ENCODE measurements around the gene EPB41L4B.

The EPB41L4B gene

GRCh38 chr9:109238655-109239054 is 82.2 kb downstream of the EPB41L4B start:
- FAIRE-seq (no peak), DNase-seq (ENCODE audit: insufficient read length, low spot score) (no peak)
- TF ChIP-seq, protein P1, sequence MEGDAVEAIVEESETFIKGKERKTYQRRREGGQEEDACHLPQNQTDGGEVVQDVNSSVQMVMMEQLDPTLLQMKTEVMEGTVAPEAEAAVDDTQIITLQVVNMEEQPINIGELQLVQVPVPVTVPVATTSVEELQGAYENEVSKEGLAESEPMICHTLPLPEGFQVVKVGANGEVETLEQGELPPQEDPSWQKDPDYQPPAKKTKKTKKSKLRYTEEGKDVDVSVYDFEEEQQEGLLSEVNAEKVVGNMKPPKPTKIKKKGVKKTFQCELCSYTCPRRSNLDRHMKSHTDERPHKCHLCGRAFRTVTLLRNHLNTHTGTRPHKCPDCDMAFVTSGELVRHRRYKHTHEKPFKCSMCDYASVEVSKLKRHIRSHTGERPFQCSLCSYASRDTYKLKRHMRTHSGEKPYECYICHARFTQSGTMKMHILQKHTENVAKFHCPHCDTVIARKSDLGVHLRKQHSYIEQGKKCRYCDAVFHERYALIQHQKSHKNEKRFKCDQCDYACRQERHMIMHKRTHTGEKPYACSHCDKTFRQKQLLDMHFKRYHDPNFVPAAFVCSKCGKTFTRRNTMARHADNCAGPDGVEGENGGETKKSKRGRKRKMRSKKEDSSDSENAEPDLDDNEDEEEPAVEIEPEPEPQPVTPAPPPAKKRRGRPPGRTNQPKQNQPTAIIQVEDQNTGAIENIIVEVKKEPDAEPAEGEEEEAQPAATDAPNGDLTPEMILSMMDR (IDR thresholded peaks at IDR 0.05; ENCODE audit: insufficient read depth, missing control alignments), result no peak

GRCh38 chr9:109238125-109238524 is 82.7 kb downstream of the EPB41L4B start:
- no peak for DNase-seq (ENCODE audit: insufficient read length, low spot score)
- FAIRE-seq, result no peak
- TF ChIP-seq, protein P1 (IDR thresholded peaks at IDR 0.05; ENCODE audit: insufficient read depth, missing control alignments), result no peak

DNA sequence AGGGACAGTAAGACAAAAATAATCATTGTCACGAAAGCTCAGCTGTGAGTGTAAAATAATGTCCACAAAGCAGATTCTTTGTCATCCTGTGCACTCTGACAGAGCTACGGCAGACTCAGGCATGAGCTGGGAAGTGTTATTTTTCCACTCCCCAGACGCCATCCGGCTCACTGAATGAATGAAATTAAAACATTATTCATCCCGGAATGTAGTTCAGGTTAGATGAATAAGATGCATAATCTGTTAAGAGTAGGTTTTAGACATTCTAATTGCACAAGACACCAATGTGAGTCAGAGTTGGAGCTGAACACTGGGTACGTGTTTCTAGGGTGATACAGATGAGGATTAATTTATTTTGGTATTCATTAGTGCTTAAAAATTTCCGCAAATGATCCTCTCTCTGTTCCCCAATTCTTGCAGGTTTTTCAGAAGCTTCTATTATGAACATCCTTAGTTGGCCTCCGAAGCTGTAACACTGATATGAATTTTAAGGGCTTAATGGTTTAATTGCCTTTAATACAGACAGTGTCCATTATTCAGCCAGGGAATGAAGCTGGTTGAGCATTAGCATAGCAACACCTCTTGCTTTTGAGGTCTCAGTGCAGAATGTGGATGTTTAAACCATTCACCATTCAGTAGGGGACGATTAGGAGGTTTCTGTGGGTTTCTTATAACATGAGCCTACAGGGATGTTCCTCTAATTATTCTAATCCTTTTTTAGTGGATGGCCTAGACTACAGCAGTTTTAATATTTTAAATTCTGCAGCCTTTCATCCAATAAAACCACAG is 88.2 kb downstream of the EPB41L4B start:
- FAIRE-seq, result no peak
- no peak for DNase-seq (ENCODE audit: insufficient read length, low spot score)
- TF ChIP-seq, protein P1 (IDR thresholded peaks at IDR 0.05; ENCODE audit: insufficient read depth, missing control alignments), result no peak

GRCh38 chr9:109231593-109231992 is 89.3 kb downstream of the EPB41L4B start:
- FAIRE-seq (no peak), DNase-seq (ENCODE audit: insufficient read length, low spot score) (no peak)
- TF ChIP-seq, protein P1 (IDR thresholded peaks at IDR 0.05; ENCODE audit: insufficient read depth, missing control alignments), result no peak

GRCh38 chr9:109230277-109230676 is 90.6 kb downstream of the EPB41L4B start:
- DNase-seq (ENCODE audit: insufficient read length, low spot score) (no peak), FAIRE-seq (no peak)
- TF ChIP-seq, protein P1 (IDR thresholded peaks at IDR 0.05; ENCODE audit: insufficient read depth, missing control alignments), result no peak

DNA sequence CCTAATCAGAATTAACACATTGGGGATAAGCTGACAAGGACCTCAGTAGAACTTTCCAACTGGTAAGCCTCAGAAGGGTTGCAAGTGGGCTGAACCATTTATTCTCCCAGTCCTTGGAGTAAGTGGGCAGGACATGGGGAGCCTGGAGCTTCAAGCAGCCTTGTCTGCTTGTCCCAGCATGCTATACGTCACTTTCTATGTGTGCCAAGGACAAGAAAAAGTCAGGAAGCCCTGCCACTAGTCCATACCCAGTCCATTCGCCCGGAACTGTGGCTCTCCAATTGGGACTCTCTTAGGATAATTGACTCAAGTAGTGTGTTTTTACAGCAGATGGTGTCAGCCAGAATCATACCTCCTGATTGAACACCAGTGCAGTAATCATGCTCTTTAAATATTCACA is 91.2 kb downstream of the EPB41L4B start:
- no peak for FAIRE-seq
- TF ChIP-seq, protein P1 (IDR thresholded peaks at IDR 0.05; ENCODE audit: insufficient read depth, missing control alignments), result no peak
- no peak for DNase-seq (ENCODE audit: insufficient read length, low spot score)

- no peak for FAIRE-seq
- TF ChIP-seq, protein P1 (IDR thresholded peaks at IDR 0.05; ENCODE audit: insufficient read depth, missing control alignments), result no peak
- DNase-seq (ENCODE audit: insufficient read length, low spot score), result no peak
Observed at GRCh38 chr9:109228093-109228642, 92.7 kb downstream of the EPB41L4B start.
